ENCODE results near the gene EFCAB6. TPM values are rescaled to one million over a fixed set of nuclear protein-coding genes. Genes with fewer than 3 reads are reported as not detected.

The EFCAB6 gene
- total and polyA plus RNA-seq, 10 of the 15 experiments (the other 5 are each of a cell fraction or from before 2014, with no cell fraction given): 0.05 to 0.42 (median 0.19) TPM

DNA sequence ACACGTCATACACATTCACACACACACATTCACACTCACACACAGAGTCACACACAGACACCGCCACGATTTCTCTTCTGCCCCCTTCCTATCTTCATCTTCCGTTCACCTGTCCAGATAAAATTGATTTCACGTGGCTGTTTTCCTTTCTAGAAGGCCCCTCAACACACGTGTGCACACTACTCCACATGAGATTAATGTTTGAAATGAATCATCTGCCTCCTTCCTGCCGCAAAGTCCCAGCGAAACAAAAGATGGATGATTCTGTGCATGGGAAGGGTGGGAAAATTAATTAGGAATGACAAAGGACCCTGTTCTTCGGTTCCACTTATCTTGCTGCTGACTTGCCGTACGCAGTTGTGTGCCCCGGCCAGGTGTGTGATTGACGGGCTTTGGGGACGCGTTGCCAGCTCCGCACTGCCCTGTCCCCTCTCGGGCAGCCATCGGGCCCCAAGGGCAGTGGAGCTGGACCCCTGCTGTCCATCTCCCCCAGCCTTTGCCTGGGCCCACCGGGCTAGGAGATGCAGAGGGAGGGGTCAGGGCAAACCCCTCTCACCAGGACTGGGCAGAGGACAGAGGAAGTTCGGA is 326.5 kb downstream of the EFCAB6 start (continued):
- TF ChIP-seq RELB (IDR thresholded peaks at IDR 0.05; ENCODE audit: low read depth): no peak
- no peak for TF ChIP-seq USF2 (IDR thresholded peaks at IDR 0.05; ENCODE audit: borderline replicate concordance, low read depth, low read length)

GRCh38 chr22:43484227-43484626 is 327.9 kb downstream of the EFCAB6 start:
- BruUV-seq (replicated peaks): no TSS peak
- Histone ChIP-seq H3K27ac (ENCODE audit: control insufficient read depth, insufficient read depth) (no peak overlapping the region), H3K4me1 (ENCODE audit: control insufficient read depth, insufficient read depth, low read length) (0 out of 2 replicates have a peak, but pooled peaks cover 4% of the 10 kb centered on the region), H3K4me2 (ENCODE audit: control insufficient read depth, insufficient read depth) (no peak overlapping the region), H3K9ac (ENCODE audit: control insufficient read depth, insufficient read depth, low read length) (no peak overlapping the region), H3K36me3 (ENCODE audit: control insufficient read depth in 2 of 2, insufficient read depth in 2 of 2, low read length in 1 of 2) (no peaks in the 10 kb centered on the region), H2AFZ (ENCODE audit: control insufficient read depth, low read depth, low read length) (no peak overlapping the region), H3K79me2 (ENCODE audit: control insufficient read depth, insufficient read depth, low read length) (no peaks in the 10 kb centered on the region), H3K4me3 (no peak overlapping the region), H4K20me1 (ENCODE audit: control insufficient read depth, insufficient read depth) (no peaks in the 10 kb centered on the region), H3K27me3 (replicated peaks in 1 of 2; ENCODE audit: control insufficient read depth in 2 of 2, insufficient read depth in 2 of 2, low read length in 1 of 2) (no peaks in the 10 kb centered on the region; a peak in 1 of 4 replicates), H3K9me3 (replicated peaks; ENCODE audit: control insufficient read depth, insufficient read depth, low read length) (no peaks in the 10 kb centered on the region)
- TF ChIP-seq NRF1 (conservative IDR thresholded peaks at IDR 0.05; ENCODE audit: low read depth, low read length): no peak
- no peak for TF ChIP-seq MEF2A (IDR thresholded peaks at IDR 0.05; ENCODE audit: insufficient read depth, low read depth, low read length)
- TF ChIP-seq FOXM1 (IDR thresholded peaks at IDR 0.05; ENCODE audit: low read depth, low read length): no peak
- TF ChIP-seq BACH1 (IDR thresholded peaks at IDR 0.05; ENCODE audit: borderline replicate concordance): no peak
- SMC1A ChIA-PET (ENCODE audit: uncharacterized antibody, unreplicated experiment): no interaction called here
- intact Hi-C loops (cut with micrococcal nuclease; ENCODE audit: unreplicated experiment) (no loop called here), in situ Hi-C loops (cut with MboI) (no loop called here)
- ATAC-seq (no peak), FAIRE-seq (no peak), DNase-seq (ENCODE audit: low read depth, low spot score) (no peak)
- CTCF ChIA-PET: no interaction called here
- WGBS (ENCODE audit: insufficient coverage, insufficient replicate concordance, low lambda C conversion rate, missing lambda C conversion rate): 29% methylated on average over 8 of the region's 8 CpGs
- POLR2A ChIA-PET: no interaction called here
- RAD21 ChIA-PET (ENCODE audit: unreplicated experiment): no interaction called here

Data from GM12878 (cell line).